DMS153 treated with DMSO at 0.1 percent for 48 hours (cell line): Measurements from ENCODE around the gene TMEM239.

Experiments used
- DNase-seq: peaks from one replicate; lab custom pipeline; 2025; ENCODE audit not compliant: unreplicated experiment; lab: John Stamatoyannopoulos, UW

Gene TMEM239

DNA sequence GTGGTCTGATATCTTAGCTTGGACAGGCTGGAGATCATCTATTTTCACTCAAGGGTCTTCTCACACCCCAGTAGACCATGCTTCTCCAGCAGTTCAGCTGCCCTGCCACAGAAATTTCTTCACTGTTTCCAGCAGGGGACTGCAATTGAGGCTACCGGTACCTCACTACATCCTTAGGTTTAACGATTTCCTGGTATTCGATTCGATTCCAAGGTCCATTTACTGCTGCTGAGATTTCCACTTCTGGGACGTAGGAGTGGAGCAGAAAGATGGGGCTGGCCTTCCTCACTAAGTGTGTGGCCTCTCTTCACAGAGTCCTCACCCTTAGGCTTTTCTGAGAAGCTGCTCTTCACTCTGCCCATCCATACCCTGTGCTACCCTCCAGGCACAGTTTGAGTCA, 30.5 kb downstream of the TMEM239 start:
- DNase-seq = no peak

DNA sequence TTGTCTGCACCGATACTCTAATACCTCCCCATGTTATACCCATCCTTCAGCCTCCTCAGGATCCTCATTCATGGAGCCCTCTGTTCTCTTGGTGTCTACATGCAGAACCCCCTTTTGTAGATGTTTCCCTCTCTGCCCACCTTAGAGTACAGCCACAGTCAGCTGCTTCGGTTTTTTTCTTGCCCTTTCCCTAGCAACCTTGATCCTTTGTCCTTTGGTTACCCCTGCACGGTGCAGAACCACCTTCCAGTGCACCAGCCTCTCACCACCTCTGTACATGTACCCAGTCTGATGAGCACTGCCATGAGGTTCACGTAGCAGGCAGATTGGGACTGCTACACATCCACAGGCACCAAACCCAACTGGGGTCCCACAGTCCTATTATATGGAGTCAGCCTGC, 31.6 kb downstream of the TMEM239 start:
- no peak for DNase-seq

DNA sequence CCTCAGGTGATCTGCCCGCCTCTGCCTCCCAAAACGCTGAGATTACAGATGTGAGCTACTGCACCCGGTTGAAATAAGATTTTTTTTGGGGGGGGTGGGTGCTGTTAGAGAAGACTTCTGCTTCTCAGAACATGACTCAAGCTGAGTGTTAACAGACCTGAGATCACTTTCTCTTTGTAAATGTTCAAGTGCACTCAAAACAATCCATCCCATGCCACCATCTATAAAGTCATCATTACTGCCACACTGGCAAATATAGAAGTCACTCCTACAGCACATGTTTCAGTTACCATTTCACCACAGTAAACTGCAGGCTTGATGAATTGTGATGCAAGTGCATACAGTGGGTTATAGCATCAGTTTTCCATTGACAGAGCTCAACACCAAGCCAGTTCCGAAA, 33.4 kb downstream of the TMEM239 start:
- no peak for DNase-seq

DNA sequence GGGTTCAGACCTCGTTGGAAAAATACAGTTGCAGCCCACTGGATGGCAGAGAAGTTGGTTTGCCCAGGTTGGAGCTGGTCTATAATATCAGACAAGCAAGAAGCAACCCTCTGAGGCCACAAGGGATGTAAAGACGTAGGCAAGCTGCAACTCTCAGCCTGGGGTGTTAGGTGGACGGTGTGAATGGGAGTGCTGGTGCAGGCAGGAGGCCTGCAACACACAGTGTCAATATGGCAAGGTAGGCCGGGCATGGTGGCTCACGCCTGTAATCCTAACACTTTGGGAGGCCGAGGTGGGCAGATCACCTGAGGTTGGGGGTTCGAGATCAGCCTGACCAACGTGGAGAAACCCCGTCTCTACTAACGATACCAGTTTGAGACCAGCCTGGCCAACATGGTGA, 34.9 kb downstream of the TMEM239 start:
- no peak for DNase-seq

- DNase-seq = no peak
Observed at GRCh38 chr20:2858591-2858990, 42.4 kb downstream of the TMEM239 start.

GRCh38 chr20:2859330-2860121, 43.4 kb downstream of the TMEM239 start:
- DNase-seq = no peak

DNA sequence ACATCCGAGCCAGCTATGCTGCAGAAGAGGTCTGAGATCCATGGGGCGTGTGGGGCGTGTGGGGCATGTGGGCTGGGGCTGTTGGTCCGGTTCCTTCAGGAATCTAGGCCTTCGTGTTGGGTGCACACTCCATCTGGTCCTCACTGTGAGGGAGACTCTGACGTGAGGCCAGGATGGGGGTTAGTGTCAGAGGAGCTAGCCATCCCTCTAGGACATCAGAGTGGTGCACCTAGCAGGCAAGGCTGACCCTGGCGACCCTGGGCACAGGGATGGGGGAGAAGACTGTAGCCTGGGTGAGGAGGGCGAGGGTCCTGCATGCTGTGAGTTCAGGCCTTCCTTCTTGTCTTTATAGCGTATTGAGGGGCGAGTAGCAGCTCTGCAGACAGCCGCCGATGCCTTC, 48.5 kb downstream of the TMEM239 start:
- DNase-seq = no peak

GRCh38 chr20:2865101-2865500, 48.9 kb downstream of the TMEM239 start:
- DNase-seq = no peak

DNA sequence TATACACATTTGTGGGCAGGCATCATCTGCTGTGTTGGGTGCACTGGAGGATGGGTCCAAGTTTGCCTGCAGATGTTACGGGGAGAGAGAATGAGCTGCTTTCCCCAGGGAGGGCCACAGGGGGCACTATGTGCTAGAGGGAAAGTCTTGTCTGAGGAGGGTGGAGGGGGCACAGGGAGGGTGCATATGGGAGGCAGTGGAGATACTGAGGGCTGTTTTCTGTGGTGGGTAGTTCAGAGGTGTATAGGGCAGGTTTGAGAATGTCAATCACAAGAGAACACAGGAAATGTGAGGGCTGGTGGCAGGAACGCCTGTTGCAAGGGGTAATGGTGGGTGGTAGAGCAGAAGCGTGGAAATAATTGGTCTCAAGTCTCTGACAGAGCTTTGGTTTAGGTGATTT, 49.5 kb downstream of the TMEM239 start:
- DNase-seq = no peak

GRCh38 chr20:2866236-2866635, 50.1 kb downstream of the TMEM239 start:
- DNase-seq = no peak

DNA sequence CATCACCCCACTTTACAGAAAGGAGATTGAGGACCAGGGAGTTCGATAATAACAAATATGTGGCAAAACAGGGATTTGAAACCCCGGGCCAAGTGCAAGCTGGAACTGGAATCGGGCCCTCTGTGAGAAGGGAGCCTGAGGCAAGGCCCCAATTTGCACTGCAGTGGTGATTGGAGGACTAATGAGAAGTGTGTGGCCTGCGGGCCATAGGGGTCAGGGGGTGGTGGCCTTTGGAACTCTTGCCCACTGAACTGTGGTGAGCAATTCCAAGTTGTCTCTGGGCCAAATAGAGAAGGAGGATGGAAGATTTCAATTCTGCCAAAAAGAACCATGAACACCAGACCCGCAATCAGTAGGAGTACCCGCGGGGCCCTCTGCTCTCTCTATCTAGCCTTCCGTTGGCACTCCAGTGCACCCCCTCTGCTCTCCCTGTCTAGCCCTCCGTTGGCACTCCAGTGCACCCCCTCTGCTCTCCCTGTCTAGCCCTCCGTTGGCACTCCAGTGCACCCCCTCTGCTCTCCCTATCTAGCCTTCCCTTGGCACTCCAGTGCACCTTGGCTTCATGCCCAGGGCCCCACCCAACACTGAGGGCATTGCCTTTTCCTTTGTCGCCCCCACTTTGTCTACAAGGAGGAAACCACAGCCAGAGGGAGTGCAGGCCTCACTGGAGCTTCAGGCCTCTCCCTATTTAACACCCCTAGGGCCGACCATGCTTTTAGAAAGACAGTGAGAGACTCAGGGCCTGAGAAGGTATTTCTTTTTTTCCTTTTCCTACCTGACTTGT, 51.1 kb downstream of the TMEM239 start:
- DNase-seq = no peak
